Psoas muscle (tissue), 8 donors: ENCODE measurements around the gene CMTM7. TPM values are rescaled to one million over a fixed set of nuclear protein-coding genes. Genes with fewer than 3 reads are reported as not detected.

Experiments
- ATAC-seq, 4 donors: fragments of 200-7000 bp; cut with Tn5 transposase; one replicate each; pipeline ENCODE4 v1.9.1; 2020; ENCODE audit warnings: moderate library complexity in 3 of 4, mild to moderate bottlenecking in 2 of 4
- DNase-seq, 2 donors: peaks; one replicate each; pipeline ENCODE4 v3.0.0-alpha.2; 2020
- H3K27ac ChIP-seq: fragments of 200-600 bp; one replicate; pipeline ENCODE4 v1.8.0; 2022
- H3K27me3 ChIP-seq, 3 donors: fragments of 200-600 bp in 1 of 3; one replicate each; pipeline versions ENCODE4 v1.6.1 to v1.8.0; 2013 to 2022; ENCODE audit warnings: low read length in 2 of 3, mild to moderate bottlenecking in 2 of 3, moderate library complexity in 1 of 3; ENCODE audit not compliant: insufficient read depth in 3 of 3
- H3K36me3 ChIP-seq, 2 donors: fragments of 200-600 bp in 1 of 2; one replicate each; pipeline versions ENCODE4 v1.6.1 to v1.8.0; 2013 to 2022; ENCODE audit warnings: low read depth in 1 of 2, mild to moderate bottlenecking in 1 of 2, moderate library complexity in 1 of 2; ENCODE audit not compliant: insufficient read depth in 1 of 2
- H3K4me1 ChIP-seq: fragments of 200-600 bp; one replicate; pipeline ENCODE4 v1.8.0; 2022
- H3K4me3 ChIP-seq: fragments of 200-600 bp; one replicate; pipeline ENCODE4 v1.8.0; 2022; ENCODE audit warnings: mild to moderate bottlenecking
- H3K9me3 ChIP-seq: fragments of 200-600 bp; one replicate; pipeline ENCODE4 v1.8.0; 2022
- WGBS, 3 donors: extraction: QIAGEN DNeasy Blood & Tissue Kit; methylation state at CpG; one replicate each; pipeline versions ENCODE4 v1.1.6 to v1.1.7; 2013; 5-methylcytosine and 5-hydroxymethylcytosine counted together
- intact Hi-C, 2 donors: fragments of 100-400 bp; cut with DNase I; formaldehyde crosslinking; loops; one replicate each; pipeline versions ENCODE4 v1.11.0 to v1.14.2; 2022
- polyA plus RNA-seq, 3 donors: library from polyadenylated mRNA; stranded (reverse); fragments of 200-250 nt; gene quantifications; one replicate each; pipeline ENCODE4 v1.2.3, GENCODE V29; 2013
- total RNA-seq, 4 donors: library from RNA; stranded (reverse); fragmentation: NEBNext Ultra II Directional in 2 of 4; extraction: Animal tissue kit (Norgen Biotek cat#: 25700) in 2 of 4; gene quantifications; one replicate each; pipeline versions ENCODE4 v1.2.1 to v1.2.4, GENCODE V29; 2021 to 2023
- TF ChIP-seq, protein P1 (sequence below): fragments of 200-600 bp; IDR thresholded peaks from one replicate; pipeline ENCODE4 v1.8.0; 2022; ENCODE audit warnings: antibody characterized with exemption
- donor health status: healthy with polysubstance abuse.
- donor health status: DM: no; HTN: no; CAD: no; lungs with moderate emphysema.
- donor health status: Bipolar disorder and iron deficiency.
- donor health status: healthy.
- donor health status: DM: yes; HTN: yes; CAD: no.
- donor health status: DM: no; HTN: no; CAD: no.
- donor health status: DM: no; HTN: no; CAD: no.
- donor health status: DM: yes; HTN: yes; CAD: no.

Gene CMTM7
- total and polyA plus RNA-seq, 7 donors = 0.65 to 18.5 (median 2.6) TPM

DNA sequence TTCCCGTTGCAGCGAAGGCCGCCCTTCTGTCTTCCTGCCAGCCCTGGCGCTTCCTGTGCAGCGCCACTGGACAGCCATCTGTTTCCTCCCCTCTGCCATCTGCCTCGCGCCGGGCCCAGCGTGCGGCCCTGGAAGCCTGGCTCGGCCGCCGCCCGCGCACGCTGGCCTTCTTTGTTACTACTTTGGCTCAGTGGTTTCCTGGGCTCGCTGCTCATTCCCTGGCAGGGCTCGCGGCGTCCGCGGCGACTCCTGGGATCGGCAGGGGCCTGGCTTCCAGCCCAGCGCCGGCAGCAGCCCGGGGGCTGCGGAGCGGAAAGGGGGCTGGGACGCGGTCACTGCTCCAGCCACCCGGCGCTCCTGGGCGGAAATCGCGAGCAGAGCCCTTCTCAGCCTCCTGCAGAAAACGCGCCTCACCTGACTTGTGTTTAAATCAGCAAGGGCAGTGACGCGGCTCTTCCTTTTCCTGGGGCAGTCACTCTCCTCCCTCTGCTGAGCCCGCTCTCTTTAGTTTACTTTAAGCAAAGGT lies 10.0 kb downstream of the CMTM7 start:
- H3K4me1 ChIP-seq = peaks cover 9% of the 10 kb centered on the region
- peak overlapping the region; percentile 85 for H3K27ac ChIP-seq
- H3K27me3 ChIP-seq = no peaks in the 10 kb centered on the region
- WGBS, 3 donors = 2 to 3% (median 2%) methylated on average over 29 to 41 of the region's 41 CpGs
- DNase-seq = peak; percentile 82 to 88
- TF ChIP-seq, protein P1, sequence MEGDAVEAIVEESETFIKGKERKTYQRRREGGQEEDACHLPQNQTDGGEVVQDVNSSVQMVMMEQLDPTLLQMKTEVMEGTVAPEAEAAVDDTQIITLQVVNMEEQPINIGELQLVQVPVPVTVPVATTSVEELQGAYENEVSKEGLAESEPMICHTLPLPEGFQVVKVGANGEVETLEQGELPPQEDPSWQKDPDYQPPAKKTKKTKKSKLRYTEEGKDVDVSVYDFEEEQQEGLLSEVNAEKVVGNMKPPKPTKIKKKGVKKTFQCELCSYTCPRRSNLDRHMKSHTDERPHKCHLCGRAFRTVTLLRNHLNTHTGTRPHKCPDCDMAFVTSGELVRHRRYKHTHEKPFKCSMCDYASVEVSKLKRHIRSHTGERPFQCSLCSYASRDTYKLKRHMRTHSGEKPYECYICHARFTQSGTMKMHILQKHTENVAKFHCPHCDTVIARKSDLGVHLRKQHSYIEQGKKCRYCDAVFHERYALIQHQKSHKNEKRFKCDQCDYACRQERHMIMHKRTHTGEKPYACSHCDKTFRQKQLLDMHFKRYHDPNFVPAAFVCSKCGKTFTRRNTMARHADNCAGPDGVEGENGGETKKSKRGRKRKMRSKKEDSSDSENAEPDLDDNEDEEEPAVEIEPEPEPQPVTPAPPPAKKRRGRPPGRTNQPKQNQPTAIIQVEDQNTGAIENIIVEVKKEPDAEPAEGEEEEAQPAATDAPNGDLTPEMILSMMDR = no peak
- H3K36me3 ChIP-seq = no peaks in the 10 kb centered on the region
- ATAC-seq = peak; percentile 89 to 96 (median 93)
- H3K4me3 ChIP-seq = peak overlapping the region; percentile 63
- intact Hi-C loops = no loop called here
- no peaks in the 10 kb centered on the region for H3K9me3 ChIP-seq

DNA sequence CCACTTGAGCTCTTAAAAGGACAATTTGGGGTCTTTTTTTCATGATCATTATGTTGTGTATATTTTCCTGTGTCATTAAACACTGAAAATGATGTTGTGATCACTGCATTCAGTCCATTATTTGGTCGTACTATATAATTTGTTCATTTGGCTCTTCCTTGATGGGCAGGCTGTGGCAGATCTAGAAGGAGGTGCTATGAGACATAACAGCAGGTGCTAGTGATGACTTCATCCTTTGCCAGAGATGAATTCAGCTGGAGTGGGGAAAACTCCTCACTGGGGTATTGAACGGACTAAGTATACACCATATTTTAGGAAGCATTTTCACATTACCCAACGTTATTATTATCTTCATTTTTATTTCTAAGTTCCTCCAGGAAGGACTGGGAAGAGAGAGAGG lies 12.0 kb downstream of the CMTM7 start:
- no peaks in the 10 kb centered on the region for H3K27me3 ChIP-seq
- ATAC-seq = no peak
- no peak overlapping the region for H3K27ac ChIP-seq
- H3K4me3 ChIP-seq = no peak overlapping the region
- intact Hi-C loops = no loop called here
- no peaks in the 10 kb centered on the region for H3K9me3 ChIP-seq
- TF ChIP-seq, protein P1 = no peak
- no peaks in the 10 kb centered on the region for H3K36me3 ChIP-seq
- DNase-seq = no peak
- H3K4me1 ChIP-seq = peaks cover 9% of the 10 kb centered on the region
- 43 to 65% (median 50%) methylated on average over 3 of the region's 3 CpGs for WGBS, 3 donors

DNA sequence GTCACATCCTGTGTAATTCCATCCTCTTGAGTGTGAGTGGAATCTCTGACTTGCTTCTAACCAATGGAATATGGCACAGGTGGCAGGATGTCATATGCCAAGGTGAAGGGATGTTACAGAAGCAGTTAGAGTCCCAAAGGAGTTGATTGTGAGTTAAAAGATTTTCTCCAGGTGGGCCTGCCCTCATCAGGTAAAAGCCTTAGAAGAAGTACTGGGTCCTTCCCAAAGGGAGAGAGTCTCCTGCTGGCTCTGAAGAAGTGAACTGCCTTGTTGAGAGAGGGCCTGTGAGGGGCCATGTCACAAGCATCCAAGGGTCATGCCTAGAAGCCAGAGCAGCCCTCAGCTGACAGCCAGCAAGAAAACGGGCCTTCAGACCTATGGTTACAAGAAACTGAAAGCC lies 13.1 kb downstream of the CMTM7 start:
- H3K27me3 ChIP-seq = no peaks in the 10 kb centered on the region
- ATAC-seq (no peak), DNase-seq (no peak)
- H3K9me3 ChIP-seq = no peaks in the 10 kb centered on the region
- no peak overlapping the region for H3K27ac ChIP-seq
- H3K4me1 ChIP-seq = peaks cover 9% of the 10 kb centered on the region
- no peak overlapping the region for H3K4me3 ChIP-seq
- 83 to 86% (median 86%) methylated on average over 1 of the region's 1 CpG for WGBS, 3 donors
- TF ChIP-seq, protein P1 = no peak
- no peaks in the 10 kb centered on the region for H3K36me3 ChIP-seq
- intact Hi-C loops = no loop called here

DNA sequence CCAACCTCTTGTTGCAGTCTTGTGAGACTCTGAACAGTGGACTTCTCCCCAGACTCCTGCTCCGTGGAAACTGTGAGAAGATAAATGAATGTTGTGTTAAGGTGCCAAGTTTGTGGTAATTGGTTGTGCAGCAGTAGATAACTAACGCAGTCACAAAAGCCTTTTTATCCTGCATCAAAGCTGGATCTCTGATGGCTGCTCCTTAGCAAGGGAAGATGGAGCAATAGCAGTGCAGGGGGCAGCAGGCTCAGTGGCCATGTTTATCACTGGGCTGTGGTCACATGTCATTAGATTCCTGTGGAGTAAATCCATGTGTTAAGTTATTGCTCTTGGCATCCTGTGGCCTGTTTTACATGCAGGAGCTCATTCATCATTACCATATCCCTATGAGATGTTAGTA lies 13.5 kb downstream of the CMTM7 start:
- TF ChIP-seq, protein P1 = no peak
- DNase-seq = no peak
- ATAC-seq = no peak
- peaks cover 9% of the 10 kb centered on the region for H3K4me1 ChIP-seq
- intact Hi-C loops = no loop called here
- H3K27me3 ChIP-seq = no peaks in the 10 kb centered on the region
- H3K27ac ChIP-seq = no peak overlapping the region
- 34 to 67% (median 63%) methylated on average over 2 of the region's 2 CpGs for whole genome bisulfite sequencing, 3 donors
- H3K4me3 ChIP-seq = no peak overlapping the region
- H3K36me3 ChIP-seq = no peaks in the 10 kb centered on the region
- no peaks in the 10 kb centered on the region for H3K9me3 ChIP-seq

DNA sequence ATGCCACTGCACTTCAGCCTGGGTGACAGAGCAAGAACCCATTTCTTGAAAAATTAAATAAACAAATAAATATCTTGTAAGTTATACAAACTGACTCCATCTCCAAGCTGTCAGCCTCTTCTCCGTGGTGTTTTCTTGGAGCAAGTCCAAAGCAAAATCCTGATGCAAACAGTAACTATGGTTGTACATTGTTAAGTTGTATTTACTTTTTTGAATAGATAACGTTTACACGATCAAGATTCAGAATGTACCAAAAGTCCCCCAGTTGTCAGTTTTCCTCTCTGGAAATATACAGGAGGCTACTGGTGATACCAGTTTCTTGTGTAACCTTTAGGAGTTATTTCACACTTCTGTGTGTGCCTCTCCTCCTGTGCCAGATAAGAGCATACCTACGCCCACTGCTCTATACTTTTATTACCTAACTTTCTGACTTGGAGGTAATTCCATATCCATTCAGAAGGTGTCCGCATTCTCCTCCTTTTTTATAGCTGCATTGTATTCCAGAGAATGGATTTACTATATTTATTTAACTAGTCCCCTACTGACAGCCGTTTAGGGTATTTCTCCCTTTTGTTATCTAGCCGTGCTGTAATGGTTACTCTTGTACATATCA lies 14.2 kb downstream of the CMTM7 start:
- TF ChIP-seq, protein P1 = no peak
- no peaks in the 10 kb centered on the region for H3K9me3 ChIP-seq
- H3K4me1 ChIP-seq = peaks cover 5% of the 10 kb centered on the region
- intact Hi-C loops = no loop called here
- no peak for DNase-seq
- no peaks in the 10 kb centered on the region for H3K36me3 ChIP-seq
- H3K27me3 ChIP-seq = no peaks in the 10 kb centered on the region
- 76 to 92% (median 88%) methylated on average over 7 of the region's 7 CpGs for WGBS, 3 donors
- H3K4me3 ChIP-seq = no peak overlapping the region
- ATAC-seq = no peak
- no peak overlapping the region for H3K27ac ChIP-seq
